Measurements from ENCODE around the gene TRIM14. TPM values are rescaled to one million over a fixed set of nuclear protein-coding genes. Genes with fewer than 3 reads are reported as not detected.

The TRIM14 gene
- total RNA-seq, 4 donors from 2014 or later = 21.0 to 39.2 (median 31.6) TPM

Small RNA genes lying within 50 kb of the gene (small RNA-seq; reads per million reads assigned to genes)
- 0 reads per million in 4 donors for gene RF00017
- gene RNU6-918P = 0 reads per million in 4 donors

Other genes starting within 250 kb of the TRIM14 start
- 10 to 100 TPM; 16.0 to 41.1 (median 20.7) TPM for gene TRMO, start 196.7 kb downstream of the TRIM14 start, total RNA-seq
- gene HEMGN, start 181.1 kb downstream of the TRIM14 start, total RNA-seq = not detected
- gene ANP32B, start 135.9 kb downstream of the TRIM14 start, total RNA-seq = 10 to 100 TPM; 21.9 to 41.8 (median 28.4) TPM
- 10 to 100 TPM; 46.2 to 72.0 (median 58.4) TPM for gene NANS, start 62.5 kb downstream of the TRIM14 start, total RNA-seq
- 10 to 100 TPM; 15.6 to 27.6 (median 26.1) TPM for gene CORO2A, start 73.4 kb upstream of the TRIM14 start, total RNA-seq
- gene TBC1D2, start 136.4 kb upstream of the TRIM14 start, total RNA-seq = 10 to 100 TPM; 39.3 to 52.9 (median 49.0) TPM

Measured in esophagus squamous epithelium (tissue), 4 donors.